ENCODE results near the gene ACR.
A peak's percentile ranks its signal among the peaks of the same experiment; 100 is the strongest.
"Not testable (repeated sequence)": the region's sequence is repeated elsewhere in the genome, so short reads cannot be mapped to it uniquely, and the experiment has no call there.

Gene ACR

DNA sequence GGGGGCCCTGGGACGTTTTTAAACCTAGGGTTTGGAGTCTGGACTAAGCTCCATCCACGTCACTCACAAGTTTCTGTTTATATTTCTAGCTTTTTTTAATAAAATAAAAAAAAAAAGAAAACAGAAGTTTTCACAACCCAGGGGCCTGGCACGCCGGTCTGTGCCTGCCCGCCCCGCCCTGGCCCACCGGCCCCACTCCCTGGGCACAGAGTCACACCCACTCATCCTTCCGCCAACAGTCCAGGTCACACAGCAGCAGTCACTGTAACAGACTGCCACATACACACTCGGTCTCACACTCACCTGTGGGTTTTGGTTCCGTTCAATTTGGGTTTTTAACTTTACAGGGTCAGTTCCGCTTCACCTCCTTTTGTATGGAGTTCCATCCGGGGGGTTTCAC lies 5.3 kb upstream of the ACR start:
- DNase-seq (ENCODE audit: low spot score) = no peak

DNA sequence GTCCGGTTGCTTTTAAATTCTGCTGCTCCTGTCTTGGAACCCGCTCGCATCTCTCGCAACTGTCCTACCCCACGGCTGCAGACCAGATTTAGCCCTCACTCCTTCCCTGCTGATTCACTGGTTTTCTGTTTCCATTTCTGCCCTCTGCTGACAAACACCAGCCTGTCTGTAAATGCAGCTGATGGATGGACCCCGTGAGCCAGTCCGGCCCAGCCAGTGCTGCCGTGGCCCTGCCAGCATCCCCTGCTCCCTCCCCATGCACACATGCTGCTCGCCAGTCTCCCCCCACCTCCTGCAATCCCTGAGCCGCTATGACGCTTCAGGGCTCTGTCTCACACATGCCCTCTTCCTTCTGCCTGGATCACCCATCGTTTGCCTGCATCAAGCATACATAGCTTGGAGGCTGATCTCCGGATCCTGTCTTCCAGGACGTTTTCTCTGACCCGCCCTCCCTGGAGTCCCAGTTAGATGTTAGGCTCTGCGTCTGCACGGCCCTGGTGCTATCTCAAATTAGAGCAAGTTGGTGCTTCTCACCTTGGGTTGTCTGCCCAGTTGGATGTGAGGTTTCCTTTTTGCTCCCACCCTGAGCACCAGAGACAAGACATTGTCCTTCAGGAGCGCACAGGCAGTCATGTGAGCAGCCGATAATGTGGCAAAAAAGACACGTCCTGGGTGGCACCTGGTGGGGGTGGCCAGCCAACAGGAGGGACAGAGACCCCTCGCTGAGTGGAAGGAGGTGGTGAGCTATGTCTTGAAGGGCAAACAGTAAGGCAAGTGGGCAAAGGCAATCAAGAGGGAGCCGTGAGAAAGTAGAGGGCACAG lies 4.3 kb upstream of the ACR start:
- DNase-seq (ENCODE audit: low spot score) = no peak

DNA sequence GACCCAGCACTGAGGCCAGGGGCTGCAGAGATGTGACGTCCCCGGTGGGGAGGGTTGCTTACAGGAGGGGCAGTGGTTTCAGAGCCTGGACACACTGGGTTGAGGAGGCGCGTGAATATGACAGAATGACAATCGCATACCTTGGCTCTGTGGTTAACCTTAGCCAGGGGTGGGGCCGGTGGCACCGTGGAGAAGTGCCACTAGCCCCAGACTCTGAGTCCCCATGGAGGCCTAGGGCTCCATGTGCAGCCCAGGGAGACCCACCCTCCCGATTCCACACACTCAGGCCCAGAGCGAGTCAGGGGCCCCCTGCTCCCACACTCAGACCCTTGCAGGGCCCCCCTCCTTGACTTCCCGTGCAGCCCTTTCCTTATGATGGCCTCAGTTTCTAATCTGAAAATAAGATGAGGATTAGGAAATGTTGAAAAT lies 3.6 kb upstream of the ACR start:
- DNase-seq (ENCODE audit: low spot score) = peak; percentile 49

DNA sequence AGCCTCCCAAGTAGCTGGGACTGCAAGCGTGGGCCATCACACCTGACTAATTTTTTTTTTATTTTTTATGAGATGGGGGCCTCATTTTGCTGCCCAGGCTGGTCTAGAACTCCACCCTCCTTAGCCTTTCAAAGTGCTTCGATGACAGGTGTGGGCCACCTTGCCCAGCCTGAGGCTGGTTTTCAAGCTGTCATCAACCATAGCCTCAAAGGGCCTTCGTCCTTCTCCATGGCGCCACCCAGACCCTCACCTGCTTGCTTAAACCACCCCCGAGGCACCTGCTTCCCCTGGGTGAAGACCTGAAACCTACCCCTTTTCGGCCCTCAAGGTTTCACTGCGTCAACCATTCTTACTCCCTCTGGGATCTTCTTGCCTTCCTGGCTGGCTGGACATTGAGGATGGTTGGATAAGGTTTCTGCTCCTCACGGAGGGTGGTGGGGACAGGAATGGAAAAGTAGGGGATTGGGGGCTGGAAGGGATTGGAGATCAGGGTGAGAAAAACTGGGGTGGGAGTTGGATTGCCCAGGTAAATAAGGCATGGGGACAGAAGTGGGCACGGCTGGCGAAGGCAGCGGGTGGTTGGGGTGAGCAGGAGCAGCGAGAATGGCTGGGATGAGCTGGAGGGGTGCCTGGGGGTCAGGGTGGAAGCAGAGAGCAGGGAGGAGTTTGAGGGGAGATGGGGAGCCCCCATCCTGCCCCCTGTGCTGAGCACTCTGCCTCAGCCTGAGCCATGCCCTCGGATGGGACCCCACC lies 2.8 kb upstream of the ACR start:
- DNase-seq (ENCODE audit: low spot score) = no peak

DNA sequence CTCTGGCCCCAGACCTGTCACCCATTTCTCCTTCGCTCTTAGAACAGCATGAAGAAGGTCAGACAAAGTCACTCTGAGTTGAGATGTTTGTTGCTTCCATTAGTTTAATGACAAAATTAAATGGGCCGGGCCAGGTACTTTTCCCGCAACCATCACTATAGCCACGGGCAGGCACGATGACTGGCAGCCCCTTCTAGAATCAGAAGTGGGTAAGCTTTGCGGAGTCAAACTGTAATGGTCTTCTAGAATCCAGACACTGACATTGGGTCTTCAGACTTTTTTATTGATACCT lies 2.3 kb upstream of the ACR start:
- no peak for DNase-seq (ENCODE audit: low spot score)

DNA sequence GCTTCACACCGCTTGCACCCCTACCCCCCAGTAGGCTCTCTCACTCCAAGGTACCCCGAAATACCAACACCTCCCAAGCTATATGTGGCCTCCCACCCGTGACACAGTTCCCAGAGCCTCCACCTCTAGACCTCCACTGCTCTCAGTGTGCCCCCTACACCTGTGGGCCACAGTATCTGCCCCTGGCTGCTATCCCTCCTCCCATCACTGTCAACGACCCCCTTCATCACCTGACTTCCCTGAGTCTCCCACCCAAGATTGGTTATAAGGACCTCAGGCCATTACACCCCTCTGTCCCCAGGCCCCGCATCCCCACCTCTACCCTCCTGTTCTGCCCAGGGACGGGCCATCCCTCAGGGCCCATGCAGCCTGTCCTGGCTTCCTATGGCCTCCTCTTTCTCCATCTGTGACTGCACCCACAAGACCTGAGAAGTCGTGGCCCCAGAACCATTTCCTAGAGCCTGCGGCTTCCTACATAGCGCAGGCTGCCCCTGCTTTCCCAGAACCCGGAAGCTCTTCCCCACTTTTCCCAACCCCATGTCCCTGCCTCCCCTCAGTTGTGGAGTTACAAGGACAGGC lies 734 bp downstream of the ACR start:
- no peak for DNase-seq (ENCODE audit: low spot score)

DNA sequence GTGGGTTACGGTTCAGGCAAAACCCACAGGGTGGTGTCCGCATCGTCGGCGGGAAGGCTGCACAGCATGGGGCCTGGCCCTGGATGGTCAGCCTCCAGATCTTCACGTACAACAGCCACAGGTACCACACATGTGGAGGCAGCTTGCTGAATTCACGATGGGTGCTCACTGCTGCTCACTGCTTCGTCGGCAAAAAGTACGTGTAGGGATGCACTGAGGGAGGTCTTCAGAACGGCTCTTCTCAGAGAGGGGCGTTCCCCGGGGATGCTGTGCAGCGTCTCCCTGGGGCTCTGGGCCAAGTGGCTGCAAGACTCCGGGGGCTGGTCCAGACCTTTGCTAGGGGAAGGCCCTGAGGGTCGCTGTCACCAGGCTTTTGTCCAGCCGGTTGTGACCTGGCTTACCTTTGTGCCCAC lies 1.3 kb downstream of the ACR start:
- no peak for DNase-seq (ENCODE audit: low spot score)

DNA sequence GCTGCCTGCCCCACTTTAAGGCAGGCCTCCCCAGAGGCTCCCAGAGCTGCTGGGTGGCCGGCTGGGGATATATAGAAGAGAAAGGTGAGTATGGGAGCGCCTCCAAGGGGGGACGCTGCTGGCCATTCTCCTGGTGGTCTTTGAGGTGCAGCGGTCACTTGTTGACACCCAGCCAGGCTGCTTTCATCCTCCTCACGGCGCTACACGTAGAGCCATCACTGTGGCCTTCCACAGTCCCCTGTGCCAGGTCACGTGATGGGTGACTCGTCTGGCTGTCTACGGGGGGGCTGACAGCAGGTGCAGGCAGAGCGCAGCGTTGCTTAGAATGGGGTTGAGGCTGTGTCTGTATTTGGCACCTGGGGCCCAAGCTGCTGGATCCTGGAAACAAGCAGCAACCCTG lies 1.9 kb downstream of the ACR start:
- no peak for DNase-seq (ENCODE audit: low spot score)

DNA sequence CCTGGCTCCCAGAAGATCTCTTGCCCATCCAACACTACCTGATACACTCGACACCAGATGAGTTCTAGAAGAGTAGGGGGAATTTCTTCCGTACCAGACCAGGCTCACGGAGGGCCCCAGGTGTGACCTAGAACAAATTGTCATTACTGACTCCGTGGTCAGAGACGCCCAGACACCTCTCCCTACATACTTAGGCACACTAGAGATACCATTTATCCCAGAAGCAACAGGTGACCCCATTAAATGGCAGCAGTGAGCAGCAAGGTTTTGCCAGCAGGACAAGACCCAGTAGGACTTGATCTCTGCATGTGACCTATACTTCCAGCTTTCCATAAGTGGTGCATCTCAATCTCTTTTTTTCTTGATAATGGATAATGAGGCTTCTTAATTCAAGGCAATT lies 2.7 kb downstream of the ACR start:
- DNase-seq (ENCODE audit: low spot score) = not testable (repeated sequence)

DNA sequence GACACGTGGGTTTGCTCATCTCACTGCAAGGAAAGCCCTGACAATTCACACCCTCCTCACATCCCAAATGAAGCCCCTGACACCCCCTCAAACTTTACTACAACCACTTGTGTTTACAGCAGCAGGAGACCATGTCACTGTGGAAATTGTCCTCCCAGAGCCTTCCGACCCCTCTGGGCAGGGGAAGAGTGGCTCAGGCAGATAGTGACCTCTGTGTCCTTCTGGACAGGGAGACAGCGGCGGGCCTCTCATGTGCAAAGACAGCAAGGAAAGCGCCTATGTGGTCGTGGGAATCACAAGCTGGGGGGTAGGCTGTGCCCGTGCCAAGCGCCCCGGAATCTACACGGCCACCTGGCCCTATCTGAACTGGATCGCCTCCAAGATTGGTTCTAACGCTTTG lies 6.4 kb downstream of the ACR start:
- DNase-seq (ENCODE audit: low spot score) = not testable (repeated sequence)

DNA sequence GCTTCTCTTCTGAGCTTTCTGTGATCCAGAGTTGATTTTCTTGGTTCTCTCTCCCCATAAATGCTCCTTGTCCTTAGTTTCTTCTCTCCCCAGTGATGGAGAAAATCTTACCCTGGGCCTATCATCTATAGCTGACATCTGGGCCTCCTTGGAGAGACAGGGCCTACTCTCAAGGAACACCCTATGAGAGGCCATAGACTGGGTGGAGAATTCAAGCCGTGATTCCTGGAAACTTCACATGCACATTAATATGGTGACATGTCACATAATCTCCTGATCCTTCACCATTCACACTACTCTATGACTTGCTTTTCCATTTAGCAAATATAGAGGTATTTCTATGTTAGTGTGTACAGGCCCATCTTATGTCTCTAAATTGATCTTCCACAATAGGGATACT lies 9.5 kb downstream of the ACR start:
- not testable (repeated sequence) for DNase-seq (ENCODE audit: low spot score)

DNA sequence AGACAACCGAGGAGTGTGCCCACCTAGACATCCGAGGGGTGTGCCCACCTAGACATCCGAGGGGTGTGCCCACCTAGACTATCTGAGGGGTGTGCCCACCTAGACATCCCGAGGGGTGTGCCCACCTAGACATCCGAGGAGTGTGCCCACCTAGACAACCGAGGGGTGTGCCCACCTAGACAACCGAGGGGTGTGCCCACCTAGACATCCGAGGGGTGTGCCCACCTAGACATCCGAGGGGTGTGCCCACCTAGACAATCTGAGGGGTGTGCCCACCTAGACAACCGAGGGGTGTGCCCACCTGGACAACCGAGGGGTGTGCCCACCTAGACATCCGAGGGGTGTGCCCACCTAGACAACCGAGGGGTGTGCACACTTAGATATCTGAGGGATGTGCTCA lies 10.6 kb downstream of the ACR start:
- DNase-seq (ENCODE audit: low spot score) = not testable (repeated sequence)

DNA sequence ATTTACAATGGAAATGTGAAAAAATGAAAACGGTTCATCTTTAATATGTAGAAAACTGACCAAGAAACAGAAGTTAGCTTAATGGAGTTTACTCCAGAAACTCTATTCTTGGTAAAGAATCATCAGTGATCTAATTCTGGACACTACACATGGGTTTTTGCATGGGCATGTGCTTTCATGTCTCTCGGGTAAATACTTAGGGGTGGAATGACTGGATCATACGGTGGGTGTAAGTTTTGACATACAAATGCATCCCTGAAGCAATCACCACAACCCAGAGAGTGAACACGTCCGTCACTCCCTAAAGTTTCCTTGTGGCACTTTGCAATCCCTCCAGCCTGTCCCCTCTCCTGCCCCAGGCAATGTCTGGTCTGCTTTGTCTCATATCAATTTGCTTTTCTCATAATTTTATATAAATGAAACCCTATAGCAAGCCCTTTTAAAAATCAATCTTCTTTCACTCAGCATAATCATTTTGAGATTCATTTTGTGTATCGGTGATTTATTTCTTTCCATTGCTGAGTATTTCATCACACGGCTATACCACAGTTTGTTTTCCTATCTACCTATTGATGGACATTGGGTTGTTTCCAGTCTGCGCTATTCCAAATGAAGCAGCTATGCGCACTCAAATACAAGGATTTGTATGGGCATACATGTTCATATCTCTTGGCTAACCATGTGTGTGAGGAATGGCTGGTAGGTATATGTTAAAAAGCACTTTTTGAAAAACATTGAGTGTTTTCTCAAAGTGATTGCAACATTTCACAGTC lies 11.5 kb downstream of the ACR start:
- not testable (repeated sequence) for DNase-seq (ENCODE audit: low spot score)

DNA sequence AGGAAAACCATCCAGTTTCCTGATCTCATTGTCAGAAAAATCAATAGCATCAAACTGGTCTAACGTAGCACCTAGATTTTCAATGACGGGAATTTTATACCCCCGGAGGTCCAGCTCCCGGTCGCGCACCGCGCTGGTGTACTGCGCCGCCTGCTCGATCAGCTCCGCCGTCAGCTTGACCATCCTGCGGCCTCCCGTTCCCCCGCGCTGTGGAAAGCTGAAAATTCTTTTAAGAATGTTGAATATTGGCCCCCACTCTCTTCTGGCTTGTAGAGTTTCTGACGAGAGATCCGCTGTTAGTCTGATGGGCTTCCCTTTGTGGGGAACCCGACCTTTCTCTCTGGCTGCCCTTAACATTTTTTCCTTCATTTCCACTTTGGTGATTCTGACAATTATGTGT lies 17.2 kb downstream of the ACR start:
- not testable (repeated sequence) for DNase-seq (ENCODE audit: low spot score)

DNA sequence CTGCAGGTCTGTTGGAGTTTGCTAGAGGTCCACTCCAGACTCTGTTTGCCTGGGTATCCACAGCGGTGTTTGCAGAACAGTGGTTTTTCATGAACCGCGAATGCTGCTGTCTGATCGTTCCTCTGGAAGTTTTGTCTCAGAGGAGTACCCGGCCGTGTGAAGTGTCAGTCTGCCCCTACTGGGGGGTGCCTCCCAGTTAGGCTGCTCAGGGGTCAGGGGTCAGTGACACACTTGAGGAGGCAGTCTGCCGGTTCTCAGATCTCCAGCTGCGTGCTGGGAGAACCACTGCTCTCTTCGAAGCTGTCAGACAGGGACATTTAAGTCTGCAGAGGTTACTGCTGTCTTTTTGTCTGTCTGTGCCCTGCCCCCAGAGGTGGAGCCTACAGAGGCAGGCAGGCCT lies 18.4 kb downstream of the ACR start:
- not testable (repeated sequence) for DNase-seq (ENCODE audit: low spot score)

DNA sequence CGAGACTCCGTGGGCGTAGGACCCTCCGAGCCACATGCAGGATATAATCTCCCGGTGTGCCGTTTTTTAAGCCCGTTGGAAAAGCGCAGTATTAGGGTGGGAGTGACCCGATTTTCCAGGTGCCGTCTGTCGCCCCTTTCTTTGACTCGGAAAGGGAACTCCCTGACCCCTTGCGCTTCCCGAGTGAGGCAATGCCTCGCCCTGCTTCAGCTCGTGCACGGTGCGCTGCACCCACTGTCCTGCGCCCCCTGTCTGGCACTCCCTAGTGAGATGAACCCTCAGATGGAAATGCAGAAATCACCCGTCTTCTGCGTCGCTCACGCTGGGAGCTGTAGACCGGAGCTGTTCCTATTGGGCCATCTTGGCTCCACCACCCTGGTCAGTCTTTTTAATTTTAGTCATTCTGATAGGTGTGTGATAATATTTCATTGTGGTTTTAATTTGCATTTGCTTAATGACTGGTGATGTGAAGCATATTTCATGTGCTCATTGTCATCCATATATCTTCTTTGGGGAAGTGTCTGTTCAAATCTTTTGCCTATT lies 19.0 kb downstream of the ACR start:
- peak; percentile 40 for DNase-seq (ENCODE audit: low spot score)

DNA sequence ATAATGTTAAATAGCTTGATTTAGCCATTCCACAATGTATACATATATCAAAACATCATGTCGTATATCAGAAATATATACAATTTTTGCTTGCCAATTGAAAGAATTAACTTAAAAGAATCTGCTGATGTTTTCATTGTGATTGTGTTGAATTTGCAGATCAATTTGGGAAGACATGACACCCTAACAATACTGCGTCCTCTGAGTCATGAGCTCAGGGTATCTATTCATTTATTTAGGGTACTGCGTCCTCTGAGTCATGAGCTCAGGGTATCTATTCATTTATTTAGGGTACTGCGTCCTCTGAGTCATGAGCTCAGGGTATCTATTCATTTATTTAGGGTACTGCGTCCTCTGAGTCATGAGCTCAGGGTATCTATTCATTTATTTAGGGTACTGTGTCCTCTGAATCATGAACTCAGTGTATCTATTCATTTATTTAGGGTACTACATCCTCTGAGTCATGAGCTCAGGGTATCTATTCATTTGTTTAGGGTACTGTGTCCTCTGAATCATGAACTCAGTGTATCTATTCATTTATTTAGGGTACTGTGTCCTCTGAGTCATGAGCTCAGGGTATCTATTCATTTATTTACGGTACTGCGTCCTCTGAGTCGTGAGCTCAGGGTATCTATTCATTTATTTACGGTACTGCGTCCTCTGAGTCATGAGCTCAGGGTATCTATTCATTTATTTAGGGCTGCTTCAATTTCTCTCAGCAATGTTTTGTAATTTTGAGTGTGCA lies 21.8 kb downstream of the ACR start:
- peak; percentile 34 for DNase-seq (ENCODE audit: low spot score)

DNA sequence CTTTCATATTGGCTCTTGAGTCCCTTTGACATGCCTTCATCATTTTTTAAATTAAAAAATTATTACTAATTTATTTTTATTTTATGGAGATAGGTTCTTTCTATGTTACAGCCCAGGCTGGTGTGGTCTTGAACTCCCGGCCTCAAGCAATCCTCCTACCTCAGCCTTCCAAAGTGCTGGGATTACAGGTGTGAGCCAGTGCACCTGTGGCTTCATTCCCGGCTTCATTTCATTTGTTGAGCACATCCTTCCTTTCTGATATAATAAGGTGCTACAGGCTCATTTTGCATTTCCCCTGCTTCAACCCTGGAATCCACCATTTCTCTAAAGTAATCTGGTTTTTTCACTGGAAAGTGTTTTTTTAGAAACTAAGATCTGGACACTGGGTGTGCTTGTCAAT lies 23.8 kb downstream of the ACR start:
- DNase-seq (ENCODE audit: low spot score) = not testable (repeated sequence)

DNA sequence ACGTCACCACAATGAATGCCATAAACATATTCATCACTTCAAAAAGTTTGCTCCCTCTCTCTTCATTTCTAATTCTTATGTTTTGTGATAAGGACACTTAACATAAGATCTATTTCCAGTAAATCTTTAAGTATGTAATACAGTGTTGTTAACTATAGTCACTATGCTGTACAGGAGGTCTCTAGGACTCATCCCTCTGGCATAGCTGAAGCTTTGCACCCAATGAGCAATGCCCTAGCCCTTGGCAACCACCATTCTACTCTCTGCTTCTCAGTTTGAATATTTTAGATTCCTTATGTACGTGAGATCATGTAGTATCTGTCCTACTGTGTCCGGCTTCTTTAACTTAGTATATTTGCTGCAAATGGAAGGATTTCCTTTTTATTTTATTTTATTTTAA lies 26.3 kb downstream of the ACR start:
- DNase-seq (ENCODE audit: low spot score) = not testable (repeated sequence)

DNA sequence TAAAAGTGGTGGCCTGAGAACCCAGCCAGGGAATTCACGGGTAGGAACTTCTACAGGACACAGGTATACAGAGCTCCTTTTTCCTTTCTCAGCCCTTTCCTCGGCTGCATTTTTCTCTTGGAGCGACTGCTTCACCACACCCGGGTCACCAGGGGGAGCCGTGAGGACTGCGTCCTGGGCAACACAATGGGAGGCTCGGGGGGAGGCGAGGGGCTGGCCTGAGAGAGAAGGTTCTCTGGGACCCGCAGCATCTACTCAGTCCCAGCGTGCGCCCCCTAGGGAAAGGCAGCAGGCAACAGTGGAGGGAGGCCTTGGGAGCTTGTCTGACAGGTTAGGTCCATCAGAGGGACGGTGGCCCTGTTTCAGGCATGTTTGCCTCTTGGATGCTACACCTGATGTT lies 37.1 kb downstream of the ACR start:
- DNase-seq (ENCODE audit: low spot score) = peak; percentile 22

DNA sequence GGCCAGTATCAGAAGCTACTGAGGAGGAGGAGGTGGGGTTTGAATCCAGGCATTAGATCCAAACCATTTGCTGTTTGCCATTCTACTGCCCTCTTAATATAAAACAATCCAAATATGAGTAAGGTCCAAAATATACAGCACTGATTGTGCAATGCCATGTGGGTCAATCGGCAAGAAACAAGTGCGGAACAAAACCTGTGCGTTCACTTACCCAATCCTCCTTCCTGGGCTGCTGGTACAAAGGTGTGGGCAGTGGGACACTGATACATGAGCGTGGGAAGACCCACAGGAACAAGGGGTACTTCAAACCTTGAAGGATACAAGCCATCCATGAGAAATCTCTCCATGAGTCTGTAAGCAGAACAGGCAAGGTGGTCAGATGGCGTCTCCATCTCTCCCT lies 39.6 kb downstream of the ACR start:
- DNase-seq (ENCODE audit: low spot score) = not testable (repeated sequence)

Data from SW480 (cell line).